GM13977 (cell line): ENCODE data around the gene THRA.

Experiments used
- DNase-seq: peaks from one replicate; pipeline ENCODE4 v3.0.0; 2012; ENCODE audit warnings: low spot score
- CTCF ChIP-seq: IDR thresholded peaks from 2 replicates; pipeline ENCODE4 v1.5.1; 2012; ENCODE audit warnings: mild to moderate bottlenecking, control low read depth; ENCODE audit not compliant: insufficient read depth; ENCODE audit errors: extremely low read depth, missing control alignments
- in situ Hi-C: fragments of 300-500 bp; cut with MboI; formaldehyde crosslinking; loops from one replicate; pipeline ENCODE4 v1.12.0; 2022; ENCODE audit warnings: low sequenced_read_pairs, low pct_unique_long_range_greater_than_20kb, mixed read lengths, inconsistent platforms; ENCODE audit not compliant: unreplicated experiment

THRA gene

GRCh38 chr17:40071313-40072039, 8.7 kb downstream of the THRA start:
- in situ Hi-C loops, result no loop called here
- no peak for DNase-seq
- no peak for TF ChIP-seq CTCF

GRCh38 chr17:40072040-40072734, 9.4 kb downstream of the THRA start:
- no peak for TF ChIP-seq CTCF
- no peak for DNase-seq
- in situ Hi-C loops, result no loop called here

- DNase-seq, result no peak
- in situ Hi-C loops, result no loop called here
- TF ChIP-seq CTCF, result no peak
These were observed 10.1 kb downstream of the THRA start for GRCh38 chr17:40072735-40073346.

- no peak for TF ChIP-seq CTCF
These were observed 10.8 kb downstream of the THRA start for GRCh38 chr17:40073454-40074174.

GRCh38 chr17:40074175-40074512, 11.4 kb downstream of the THRA start:
- in situ Hi-C loops, result no loop called here
- TF ChIP-seq CTCF, result no peak
- DNase-seq, result no peak

More at GRCh38 chr17:40073454-40074174, 10.8 kb downstream of the THRA start:
- in situ Hi-C loops, result no loop called here
- DNase-seq, result no peak

- DNase-seq, result no peak
- in situ Hi-C loops, result no loop called here
- no peak for TF ChIP-seq CTCF
These were observed 12.1 kb downstream of the THRA start for GRCh38 chr17:40074871-40075200.
